Esophagus (tissue), 2 donors: ENCODE results near the gene RNF169. TPM values are rescaled to one million over a fixed set of nuclear protein-coding genes. Genes with fewer than 3 reads are reported as not detected.

Experiments
- H3K27ac ChIP-seq, 2 donors: one replicate each; pipeline ENCODE4 v1.5.1; 2013; ENCODE audit warnings: low read depth in 2 of 2, mild to moderate bottlenecking in 2 of 2, inconsistent platforms in 1 of 2, low read length in 1 of 2, moderate library complexity in 1 of 2
- H3K27me3 ChIP-seq, 2 donors: one replicate each; pipeline ENCODE4 v1.6.1; 2013; ENCODE audit warnings: low read length in 2 of 2, control low read depth in 1 of 2, mild to moderate bottlenecking in 1 of 2; ENCODE audit not compliant: insufficient read depth in 2 of 2, control insufficient read depth in 1 of 2
- H3K36me3 ChIP-seq, 2 donors: one replicate each; pipeline ENCODE4 v1.6.1; 2013; ENCODE audit warnings: low read length in 1 of 2; ENCODE audit not compliant: control insufficient read depth in 2 of 2, insufficient read depth in 2 of 2
- H3K4me1 ChIP-seq, 2 donors: one replicate each; pipeline ENCODE4 v1.6.1; 2013; ENCODE audit warnings: low read length in 1 of 2; ENCODE audit not compliant: control insufficient read depth in 2 of 2, insufficient read depth in 2 of 2
- H3K4me3 ChIP-seq, 2 donors: one replicate each; pipeline ENCODE4 v1.5.1; 2013; ENCODE audit warnings: low read length in 2 of 2, mild to moderate bottlenecking in 2 of 2, low read depth in 1 of 2, moderate library complexity in 1 of 2
- H3K9me3 ChIP-seq, 2 donors: one replicate each; pipeline ENCODE4 v1.6.1; 2013; ENCODE audit warnings: mild to moderate bottlenecking in 2 of 2, low read depth in 1 of 2, low read length in 1 of 2, moderate library complexity in 1 of 2; ENCODE audit not compliant: control insufficient read depth in 2 of 2, insufficient read depth in 1 of 2
- WGBS, 2 donors: extraction: QIAGEN DNeasy Blood & Tissue Kit; methylation state at CpG; one replicate each; pipeline ENCODE4 v1.1.7; 2013; 5-methylcytosine and 5-hydroxymethylcytosine counted together
- polyA plus RNA-seq, 2 donors: library from polyadenylated mRNA; stranded (reverse); fragments of 200-250 nt; gene quantifications; one replicate each; pipeline ENCODE4 v1.2.3, GENCODE V29; 2013
- donor health status: healthy with polysubstance abuse.
- donor health status: Bipolar disorder and iron deficiency.

The RNF169 gene
- polyA plus RNA-seq, 2 donors, result 4.8 to 9.2 TPM

DNA sequence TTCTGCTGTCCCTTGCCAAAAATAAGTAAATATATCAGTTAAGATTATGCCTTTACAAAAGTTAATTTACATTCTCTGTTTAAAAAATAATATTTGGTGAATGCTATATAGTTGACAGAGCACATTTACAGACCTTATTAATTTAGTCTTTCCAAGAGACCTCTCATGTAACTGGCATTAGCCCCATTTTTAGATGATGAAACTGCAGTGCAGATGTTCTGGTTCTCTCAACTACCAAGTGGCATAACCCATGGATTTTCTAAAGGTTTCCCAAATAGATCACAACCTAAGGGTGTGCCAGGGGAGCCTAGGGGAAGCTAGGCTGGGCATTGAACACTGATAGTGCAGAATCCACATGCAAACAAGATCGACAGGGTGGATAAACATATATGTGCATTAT is 88.5 kb downstream of the RNF169 start:
- H3K9me3 ChIP-seq, result no peaks in the 10 kb centered on the region
- 91 to 96% methylated on average over 1 of the region's 1 CpG for WGBS, 2 donors
- H3K4me1 ChIP-seq, result no peaks in the 10 kb centered on the region
- no peaks in the 10 kb centered on the region for H3K27me3 ChIP-seq
- peaks cover 17 to 26% of the 10 kb centered on the region in 2 donors for H3K36me3 ChIP-seq
- H3K4me3 ChIP-seq, result no peak overlapping the region
- H3K27ac ChIP-seq, result no peak overlapping the region

DNA sequence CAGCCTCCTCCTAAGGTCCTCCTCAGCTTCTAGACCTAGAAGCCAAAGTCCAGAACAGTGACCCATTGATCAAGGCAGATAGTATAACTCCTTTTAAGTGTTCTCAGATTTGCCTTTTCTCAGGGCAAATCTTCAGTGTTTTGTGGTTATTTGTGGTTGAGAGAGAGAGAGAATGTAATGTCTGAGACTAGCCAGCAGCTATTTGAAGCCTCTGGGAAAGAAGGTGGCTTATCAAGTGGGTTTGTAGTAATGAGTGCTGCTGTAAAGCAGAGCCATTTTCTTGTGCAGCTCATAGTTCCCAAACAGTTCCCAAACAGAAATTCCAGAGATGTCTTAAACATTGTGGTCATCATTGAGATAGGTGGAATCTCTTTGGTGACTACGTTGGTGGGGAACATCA is 89.5 kb downstream of the RNF169 start:
- H3K36me3 ChIP-seq, result peaks cover 22 to 29% of the 10 kb centered on the region in 2 donors
- H3K9me3 ChIP-seq, result no peaks in the 10 kb centered on the region
- H3K27me3 ChIP-seq, result no peaks in the 10 kb centered on the region
- no peaks in the 10 kb centered on the region for H3K4me1 ChIP-seq
- H3K4me3 ChIP-seq, result no peak overlapping the region
- 98 to 100% methylated on average over 1 of the region's 1 CpG for WGBS, 2 donors
- no peak overlapping the region for H3K27ac ChIP-seq

DNA sequence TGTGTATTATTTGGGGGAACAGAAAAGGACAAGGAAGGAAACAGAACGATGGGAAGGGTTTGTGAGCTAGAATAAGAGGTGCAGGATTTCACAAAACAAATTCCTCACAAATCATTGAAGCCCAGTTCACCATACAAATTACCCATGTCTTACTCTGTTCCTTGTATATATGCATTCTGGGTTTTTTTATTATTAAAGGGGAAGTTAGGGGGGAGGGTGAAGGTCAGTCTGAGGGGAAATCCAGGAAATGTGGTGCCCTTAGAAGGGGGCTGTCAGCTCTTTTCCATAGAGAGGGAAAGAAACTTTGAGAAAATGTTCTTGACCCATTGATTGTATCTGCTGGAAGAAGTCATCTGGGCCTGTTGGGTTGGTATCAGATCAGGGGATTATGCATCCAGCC is 90.8 kb downstream of the RNF169 start:
- WGBS, 2 donors, result 85 to 86% methylated on average over 1 of the region's 1 CpG
- H3K4me1 ChIP-seq, result no peaks in the 10 kb centered on the region
- H3K27ac ChIP-seq, result no peak overlapping the region
- no peak overlapping the region for H3K4me3 ChIP-seq
- H3K36me3 ChIP-seq, result peaks cover 29 to 30% of the 10 kb centered on the region in 2 donors
- no peaks in the 10 kb centered on the region for H3K9me3 ChIP-seq
- no peaks in the 10 kb centered on the region for H3K27me3 ChIP-seq

DNA sequence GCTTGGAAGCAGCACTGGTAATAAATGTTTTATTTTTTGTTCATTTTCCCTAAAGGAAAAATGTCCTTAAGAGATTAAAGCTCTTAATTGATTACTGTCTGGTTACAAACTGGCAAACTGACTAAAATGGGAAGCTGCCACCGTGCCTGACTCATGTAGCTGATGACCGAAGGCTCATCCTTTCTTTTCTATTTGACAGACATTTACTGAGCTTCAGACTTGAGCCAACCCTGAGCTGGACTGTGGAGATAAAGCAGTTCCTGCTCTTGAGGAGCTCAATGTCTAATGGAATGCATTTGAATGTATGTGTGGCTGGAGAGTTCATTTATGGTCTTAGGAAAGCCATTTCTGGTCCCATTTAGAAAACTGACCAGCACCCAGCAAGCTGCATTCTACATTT is 91.3 kb downstream of the RNF169 start:
- Histone ChIP-seq H3K36me3 (peaks cover 29 to 33% of the 10 kb centered on the region in 2 donors), H3K27ac (no peak overlapping the region), H3K9me3 (no peaks in the 10 kb centered on the region), H3K27me3 (no peaks in the 10 kb centered on the region), H3K4me3 (no peak overlapping the region), H3K4me1 (no peaks in the 10 kb centered on the region)
- WGBS, 2 donors, result 60 to 66% methylated on average over 2 of the region's 2 CpGs

DNA sequence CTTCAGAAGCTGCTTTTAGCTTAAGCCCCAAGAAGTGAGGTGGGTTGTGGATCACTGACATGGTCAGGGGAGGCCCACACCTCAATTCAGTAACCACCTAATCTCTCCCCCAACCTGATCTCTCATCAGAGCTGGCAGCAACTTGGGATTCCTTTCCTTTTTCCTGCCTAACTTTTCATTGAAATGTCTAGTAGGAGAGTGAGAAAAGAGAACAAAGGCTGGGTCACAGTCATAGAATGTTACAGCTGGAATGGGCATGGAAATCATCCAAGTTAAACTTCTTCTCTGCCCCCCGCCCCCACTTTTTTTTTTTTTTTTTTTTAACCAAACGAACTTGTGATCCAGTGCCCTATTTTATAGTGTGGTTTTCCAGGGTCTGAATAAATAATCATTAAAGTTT is 91.8 kb downstream of the RNF169 start:
- no peak overlapping the region for H3K4me3 ChIP-seq
- 64 to 74% methylated on average over 2 of the region's 2 CpGs for WGBS, 2 donors
- no peak overlapping the region for H3K27ac ChIP-seq
- H3K36me3 ChIP-seq, result peaks cover 28 to 33% of the 10 kb centered on the region in 2 donors
- H3K27me3 ChIP-seq, result no peaks in the 10 kb centered on the region
- no peaks in the 10 kb centered on the region for H3K4me1 ChIP-seq
- H3K9me3 ChIP-seq, result no peaks in the 10 kb centered on the region

DNA sequence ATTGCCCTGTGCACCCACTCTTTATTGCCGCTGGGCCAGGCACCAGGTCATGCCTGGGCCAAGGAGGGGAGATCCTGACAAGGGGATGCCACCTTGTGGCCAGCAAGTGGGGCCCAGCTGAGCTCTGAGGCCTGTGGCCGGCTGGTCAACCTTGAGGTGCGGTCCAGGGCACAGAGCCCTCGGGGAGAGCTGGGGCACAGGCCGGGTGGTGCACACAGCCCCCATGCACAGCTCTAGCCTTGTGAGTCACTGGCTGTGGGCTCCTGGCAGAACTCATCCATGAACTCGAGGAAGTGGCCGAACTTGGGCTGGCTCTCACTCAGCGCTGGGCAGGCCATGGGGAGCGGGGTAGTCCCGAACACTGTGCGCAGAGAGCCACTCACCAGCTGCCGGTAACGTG is 94.3 kb downstream of the RNF169 start:
- Histone ChIP-seq H3K4me3 (no peak overlapping the region), H3K9me3 (no peaks in the 10 kb centered on the region), H3K36me3 (peaks cover 13 to 22% of the 10 kb centered on the region in 2 donors), H3K4me1 (no peaks in the 10 kb centered on the region), H3K27me3 (no peaks in the 10 kb centered on the region), H3K27ac (no peak overlapping the region)
- 96% methylated on average over 10 to 13 of the region's 13 CpGs for WGBS, 2 donors

DNA sequence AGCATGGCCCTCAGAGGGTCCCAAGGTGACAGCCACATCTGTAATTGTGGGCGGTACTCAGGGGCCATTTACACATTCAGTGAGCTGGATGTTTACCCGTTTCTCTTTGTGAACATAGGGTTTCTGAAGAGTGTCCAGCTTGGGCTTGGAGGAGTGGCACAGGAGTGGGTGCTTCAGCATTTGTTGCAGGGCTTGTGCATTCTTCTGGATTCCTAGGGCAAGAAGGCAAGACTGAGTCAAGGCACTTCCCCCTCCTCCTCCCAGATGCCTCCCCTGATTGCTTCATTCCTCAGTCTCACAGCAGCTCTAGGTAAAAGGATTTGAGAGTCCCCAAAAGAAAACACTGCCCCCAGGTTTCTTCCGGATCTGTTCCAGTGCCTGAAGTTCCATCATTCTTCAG is 95.4 kb downstream of the RNF169 start:
- Histone ChIP-seq H3K27me3 (no peaks in the 10 kb centered on the region), H3K4me1 (no peaks in the 10 kb centered on the region), H3K4me3 (no peak overlapping the region), H3K27ac (no peak overlapping the region), H3K36me3 (peaks cover 13 to 24% of the 10 kb centered on the region in 2 donors), H3K9me3 (no peaks in the 10 kb centered on the region)
- 93 to 95% methylated on average over 3 of the region's 3 CpGs for WGBS, 2 donors

DNA sequence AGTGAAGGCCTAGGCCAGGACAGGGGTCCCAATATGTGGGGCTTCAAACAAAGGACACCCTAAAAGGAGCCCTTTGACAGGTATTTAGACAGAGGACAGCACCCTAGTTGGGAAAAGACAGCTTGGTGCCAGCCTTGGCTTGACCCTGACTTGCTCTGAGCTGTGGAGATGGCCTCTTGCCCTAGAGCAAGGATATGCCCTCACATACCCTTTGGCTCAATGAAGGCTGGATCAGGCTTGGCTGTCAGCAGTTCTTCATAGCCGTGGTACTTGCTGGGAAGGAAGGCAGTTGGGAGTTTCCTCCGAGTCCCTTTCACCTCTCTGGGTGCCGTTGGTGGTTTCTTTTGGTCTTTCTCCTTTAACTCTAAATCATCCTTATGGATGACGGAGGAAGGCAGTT is 96.2 kb downstream of the RNF169 start:
- Histone ChIP-seq H3K4me3 (no peak overlapping the region), H3K36me3 (peaks cover 13 to 24% of the 10 kb centered on the region in 2 donors), H3K27me3 (no peaks in the 10 kb centered on the region), H3K9me3 (no peaks in the 10 kb centered on the region), H3K27ac (no peak overlapping the region), H3K4me1 (no peaks in the 10 kb centered on the region)
- 90 to 98% methylated on average over 4 of the region's 4 CpGs for WGBS, 2 donors

DNA sequence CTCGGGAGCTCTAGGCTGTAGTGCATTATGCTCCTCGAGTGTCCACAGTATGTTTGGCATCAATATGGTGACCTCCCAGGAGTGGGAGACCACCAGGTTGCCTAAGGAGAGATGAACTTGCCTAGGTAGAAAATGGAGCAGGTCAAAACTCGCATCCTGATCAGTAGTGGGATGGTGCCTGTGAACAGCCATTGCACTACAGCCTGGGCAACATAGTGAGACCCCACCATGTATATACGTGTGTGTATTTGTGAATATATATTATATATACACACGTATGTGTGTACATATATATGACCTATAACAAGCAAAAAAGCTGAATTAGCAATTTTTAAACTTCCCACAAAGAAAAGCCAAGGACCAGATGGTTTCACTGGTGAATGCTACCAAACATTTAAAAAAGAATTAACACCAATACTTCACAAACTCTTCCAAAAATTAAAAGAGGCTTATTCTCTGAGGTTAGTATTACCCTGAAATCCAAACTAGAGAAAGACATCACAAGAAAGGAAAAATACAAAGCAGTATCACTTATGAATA is 97.4 kb downstream of the RNF169 start:
- Histone ChIP-seq H3K36me3 (peaks cover 9 to 24% of the 10 kb centered on the region in 2 donors), H3K27ac (no peak overlapping the region), H3K4me1 (no peaks in the 10 kb centered on the region), H3K27me3 (no peaks in the 10 kb centered on the region), H3K9me3 (no peaks in the 10 kb centered on the region), H3K4me3 (no peak overlapping the region)
- 96 to 97% methylated on average over 5 of the region's 5 CpGs for WGBS, 2 donors

DNA sequence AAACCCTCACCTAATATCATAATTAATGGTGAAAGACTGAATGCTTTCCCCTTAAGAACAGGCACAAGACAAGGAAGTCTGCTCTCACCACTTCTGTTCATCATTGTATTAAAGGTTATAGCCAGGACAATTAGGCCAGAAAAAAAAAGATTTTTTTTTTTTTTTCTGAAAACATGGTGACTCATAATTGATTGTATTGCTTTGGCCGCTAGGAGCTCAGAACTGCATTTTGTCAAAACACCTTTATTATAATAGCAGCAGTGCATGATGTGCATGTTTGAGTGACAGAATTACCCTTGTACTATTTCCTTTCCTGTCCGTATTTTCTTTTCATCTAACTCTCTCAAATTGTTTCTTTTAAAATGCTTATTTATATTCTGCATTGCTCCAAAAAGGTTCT is 98.1 kb downstream of the RNF169 start:
- whole genome bisulfite sequencing, 2 donors, result 66 to 78% methylated on average over 2 of the region's 2 CpGs
- Histone ChIP-seq H3K4me3 (no peak overlapping the region), H3K4me1 (no peaks in the 10 kb centered on the region), H3K27ac (no peak overlapping the region), H3K27me3 (no peaks in the 10 kb centered on the region), H3K9me3 (no peaks in the 10 kb centered on the region), H3K36me3 (peaks cover 7 to 24% of the 10 kb centered on the region in 2 donors)
